ENCODE data around the gene NUP133.

- TF ChIP-seq CTCF (IDR thresholded peaks at IDR 0.05) (no peak), POLR2A (IDR thresholded peaks at IDR 0.05) (no peak), POLR2AphosphoS5 (IDR thresholded peaks at IDR 0.05) (no peak)
These were observed 33.6 kb downstream of the NUP133 start for GRCh38 chr1:229474509-229474908.

Measured in breast epithelium (tissue), 3 donors.